NCI-H446 treated with DMSO at 0.1 percent for 48 hours (cell line): Measurements from ENCODE around the gene MYO1D.
"Not testable (repeated sequence)": the region's sequence is repeated elsewhere in the genome, so short reads cannot be mapped to it uniquely, and the experiment has no call there.

Experiments
- DNase-seq: peaks from one replicate; lab custom pipeline; 2025; lab: John Stamatoyannopoulos, UW

The MYO1D gene

DNA sequence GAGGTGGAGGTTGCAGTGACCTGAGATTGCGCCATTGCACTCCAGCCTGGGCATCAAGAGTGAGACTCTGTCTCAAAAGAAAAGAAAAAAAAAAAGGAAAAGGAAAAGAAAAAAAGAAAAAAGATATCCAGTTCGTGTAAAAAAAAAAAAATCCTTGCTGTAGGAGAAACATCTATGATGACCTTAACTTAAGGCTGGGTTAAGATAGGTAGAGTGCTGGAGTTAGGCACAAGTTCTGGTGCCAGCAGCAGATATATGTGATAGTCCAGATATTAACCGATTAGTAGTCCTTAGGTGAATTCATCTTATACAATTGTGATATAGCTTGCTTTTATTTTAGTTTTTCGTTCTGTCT lies 415.4 kb downstream of the MYO1D start:
- DNase-seq = no peak

DNA sequence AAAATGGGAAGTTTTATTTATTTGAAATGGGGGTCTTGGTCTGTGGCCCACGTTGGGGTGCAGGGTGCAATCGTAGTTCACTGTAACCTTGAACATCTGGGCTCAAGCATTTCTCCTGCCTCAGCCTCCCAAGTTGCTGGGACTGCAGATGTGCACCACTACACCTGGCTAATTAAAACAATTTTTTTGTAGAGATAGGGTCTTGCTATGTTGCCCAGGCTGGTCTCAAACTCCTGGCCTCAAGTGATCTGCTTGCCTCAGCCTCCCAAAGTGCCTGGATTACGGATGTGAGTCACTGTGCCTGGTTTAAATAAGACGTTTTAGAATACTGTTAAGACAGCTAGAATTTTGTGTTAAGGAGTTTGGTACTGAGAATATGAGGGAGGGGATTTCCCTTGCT lies 416.9 kb downstream of the MYO1D start:
- no peak for DNase-seq

DNA sequence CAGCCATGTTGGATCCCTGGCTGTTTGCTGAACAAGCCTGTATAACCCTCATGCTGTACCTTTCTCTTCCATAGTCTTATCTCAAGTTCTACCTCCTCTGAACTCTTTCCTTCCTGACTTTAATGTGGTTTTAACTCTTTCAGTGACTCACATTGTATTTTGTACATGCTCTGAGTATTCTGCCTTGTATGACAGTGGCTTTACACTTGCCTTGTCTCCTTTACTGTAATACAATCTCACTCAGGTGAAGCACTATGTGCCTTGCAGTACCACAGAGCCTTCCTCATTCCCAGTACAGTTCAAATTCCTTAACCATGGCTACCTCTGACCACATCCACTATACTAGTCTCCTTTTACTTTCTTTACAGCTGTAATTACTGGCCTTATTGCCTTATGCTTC lies 418.6 kb downstream of the MYO1D start:
- DNase-seq = no peak

DNA sequence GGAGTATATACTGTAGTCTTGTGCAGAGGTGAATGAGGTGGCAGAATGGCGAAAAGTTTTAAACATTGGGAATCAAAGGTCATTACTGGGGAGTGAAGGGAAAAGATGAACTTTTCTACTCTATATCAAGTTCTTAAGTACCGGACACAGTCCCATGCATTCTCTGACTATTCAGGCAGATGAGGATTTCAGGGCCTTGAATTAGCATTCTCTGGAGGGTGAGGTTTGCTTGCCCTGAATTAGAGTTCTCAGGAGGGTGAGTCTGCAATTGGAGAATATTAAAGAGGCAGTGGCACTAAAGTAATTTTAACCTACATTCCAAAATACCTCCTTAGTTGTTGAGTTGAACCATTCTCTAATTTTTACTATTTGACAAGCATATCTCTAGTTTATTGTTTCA lies 423.6 kb downstream of the MYO1D start:
- DNase-seq = no peak

DNA sequence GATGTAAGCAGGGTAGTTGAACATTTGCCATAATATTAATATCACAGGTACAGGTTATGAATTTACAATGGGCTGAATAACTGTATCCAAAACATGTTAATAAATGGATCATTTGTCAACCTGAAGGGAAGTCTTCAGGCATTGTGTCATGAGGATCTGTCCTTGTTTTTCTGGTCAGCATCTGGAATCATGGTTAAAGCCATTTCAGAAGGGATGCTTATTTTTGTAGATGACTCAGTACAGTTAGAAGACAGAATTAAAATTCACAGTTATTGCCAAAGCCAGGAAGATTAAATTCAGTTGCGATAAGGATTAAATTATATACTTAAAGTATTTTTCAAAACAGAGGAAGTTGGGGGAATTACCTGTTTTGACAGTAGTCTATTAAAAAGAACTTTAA lies 424.6 kb downstream of the MYO1D start:
- DNase-seq = no peak

DNA sequence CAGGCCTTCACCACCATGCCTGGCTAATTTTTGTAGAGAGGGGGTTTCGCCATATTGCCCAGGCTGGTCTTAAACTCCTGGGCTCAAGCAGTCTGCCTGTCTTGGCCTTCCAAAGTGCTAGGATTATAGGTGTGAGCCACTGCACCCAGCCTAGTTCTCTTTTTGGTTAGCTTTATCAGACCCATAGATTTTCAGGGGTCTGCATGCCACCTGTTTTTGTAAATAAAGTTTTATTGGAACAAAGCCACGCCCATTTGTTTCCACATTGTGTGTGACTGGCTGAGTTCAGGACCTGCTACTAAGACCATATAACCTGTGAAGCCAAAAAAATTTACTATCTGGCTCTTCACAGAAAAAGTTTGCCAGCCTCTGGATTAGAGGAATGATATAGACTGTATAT lies 425.0 kb downstream of the MYO1D start:
- DNase-seq = no peak

DNA sequence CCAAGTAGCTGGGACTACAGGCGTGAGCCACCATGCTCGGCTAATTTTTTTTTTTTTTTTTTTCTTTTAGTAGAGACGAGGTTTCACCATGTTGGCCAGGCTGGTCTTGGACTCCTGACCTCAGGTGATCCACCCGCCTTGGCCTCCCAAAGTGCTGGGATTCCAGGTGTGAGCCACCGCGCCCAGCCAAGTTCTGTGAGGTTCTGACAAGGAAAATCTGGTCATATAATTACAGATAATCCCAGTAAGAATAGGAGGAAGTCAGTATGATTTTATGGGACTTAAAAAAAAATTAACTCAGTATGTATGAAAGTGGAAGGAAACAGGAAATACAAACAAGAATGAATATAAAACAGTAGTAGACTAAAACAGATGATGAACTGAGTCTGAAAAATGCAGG lies 426.5 kb downstream of the MYO1D start:
- DNase-seq = not testable (repeated sequence)

DNA sequence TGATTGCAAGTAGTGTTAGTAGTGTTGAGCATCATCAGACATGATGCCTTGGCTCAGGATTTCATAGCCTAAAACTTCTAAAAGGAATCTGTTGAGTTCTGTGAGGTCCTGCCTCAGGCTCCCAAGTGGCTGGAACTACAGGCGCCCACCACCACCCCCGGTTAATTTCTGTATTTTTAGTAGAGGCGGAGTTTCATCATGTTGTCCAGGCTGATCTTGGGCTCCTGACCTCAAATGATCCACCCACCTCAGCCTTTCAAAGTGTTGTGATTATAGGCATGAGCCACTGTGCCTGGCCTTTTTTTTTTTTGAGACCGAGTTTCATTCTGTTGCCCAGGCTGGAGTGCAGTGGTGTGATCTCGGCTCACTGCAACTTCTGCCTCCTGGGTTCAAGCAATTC lies 427.0 kb downstream of the MYO1D start:
- no peak for DNase-seq

DNA sequence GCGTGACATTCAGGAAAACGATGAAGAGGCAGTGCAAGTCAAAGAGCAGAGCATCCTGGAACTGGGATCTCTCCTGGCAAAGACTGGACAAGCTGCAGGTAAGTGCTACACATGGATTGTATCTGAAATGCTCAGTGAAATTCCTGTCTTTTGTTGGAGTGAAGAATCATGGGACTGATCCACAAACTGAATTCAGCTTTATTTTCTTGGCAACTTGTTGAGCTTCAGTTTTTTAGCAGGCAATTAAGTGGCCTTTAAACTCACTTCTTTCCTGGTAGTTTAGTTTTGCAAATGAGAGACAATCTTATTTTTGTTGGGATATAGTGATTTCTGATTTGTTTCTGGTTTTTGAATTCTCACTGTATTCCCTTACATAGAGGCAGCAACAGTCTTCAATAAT lies 430.0 kb downstream of the MYO1D start:
- no peak for DNase-seq

DNA sequence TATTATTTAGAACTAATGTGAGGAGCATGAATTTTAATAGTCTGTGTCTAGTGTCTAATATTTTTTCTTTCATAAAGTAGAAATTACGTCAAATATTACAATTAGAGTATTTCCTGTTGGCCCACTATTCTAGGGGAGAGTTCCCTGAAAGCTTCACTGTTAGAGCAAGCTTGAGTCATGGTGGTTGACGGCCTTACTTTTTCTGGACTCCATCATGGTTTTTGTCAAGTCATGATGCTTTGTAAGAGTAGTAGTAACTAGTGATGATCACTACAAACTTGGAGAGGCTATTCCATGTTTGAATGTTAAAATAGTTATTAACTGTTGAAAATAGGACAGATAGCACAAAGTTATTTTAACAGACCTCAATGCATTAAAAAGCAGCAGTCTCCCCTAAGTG lies 431.0 kb downstream of the MYO1D start:
- no peak for DNase-seq

DNA sequence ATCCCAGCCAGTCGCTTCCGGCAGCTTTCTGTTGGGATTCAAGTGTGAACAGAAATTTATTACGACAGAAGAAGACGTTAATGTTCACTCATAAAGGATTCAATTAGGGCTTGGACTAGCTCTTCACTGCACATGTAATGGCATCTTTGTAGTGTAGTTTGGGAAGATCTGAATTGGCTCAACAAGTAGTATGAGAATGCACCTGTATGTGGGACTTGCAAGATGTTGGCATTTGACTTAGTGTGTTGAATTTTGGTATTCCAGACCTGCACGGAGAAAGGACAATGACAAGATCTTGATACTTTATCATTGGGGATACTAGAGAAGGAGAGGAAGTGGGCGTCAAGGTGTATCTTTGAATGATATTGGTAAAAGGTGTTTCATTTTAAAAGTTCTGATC lies 431.4 kb downstream of the MYO1D start:
- no peak for DNase-seq

DNA sequence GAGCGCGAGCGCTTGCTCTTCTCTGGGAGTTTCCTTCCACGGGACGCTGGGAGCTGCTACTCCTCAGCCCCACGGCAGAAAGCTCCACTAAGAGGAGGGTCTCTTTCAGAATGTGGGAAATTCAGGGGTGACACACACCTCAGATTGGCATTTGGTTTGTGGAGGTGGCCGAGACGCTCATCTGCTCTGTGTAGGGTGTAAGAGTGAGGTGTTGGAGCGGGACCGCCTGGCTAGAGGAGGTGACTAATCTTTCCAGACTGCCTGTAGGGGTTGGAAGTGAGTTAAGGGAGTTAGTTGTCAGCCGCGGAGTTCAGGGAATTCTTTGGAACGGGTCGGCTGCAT lies 431.9 kb downstream of the MYO1D start:
- no peak for DNase-seq

DNA sequence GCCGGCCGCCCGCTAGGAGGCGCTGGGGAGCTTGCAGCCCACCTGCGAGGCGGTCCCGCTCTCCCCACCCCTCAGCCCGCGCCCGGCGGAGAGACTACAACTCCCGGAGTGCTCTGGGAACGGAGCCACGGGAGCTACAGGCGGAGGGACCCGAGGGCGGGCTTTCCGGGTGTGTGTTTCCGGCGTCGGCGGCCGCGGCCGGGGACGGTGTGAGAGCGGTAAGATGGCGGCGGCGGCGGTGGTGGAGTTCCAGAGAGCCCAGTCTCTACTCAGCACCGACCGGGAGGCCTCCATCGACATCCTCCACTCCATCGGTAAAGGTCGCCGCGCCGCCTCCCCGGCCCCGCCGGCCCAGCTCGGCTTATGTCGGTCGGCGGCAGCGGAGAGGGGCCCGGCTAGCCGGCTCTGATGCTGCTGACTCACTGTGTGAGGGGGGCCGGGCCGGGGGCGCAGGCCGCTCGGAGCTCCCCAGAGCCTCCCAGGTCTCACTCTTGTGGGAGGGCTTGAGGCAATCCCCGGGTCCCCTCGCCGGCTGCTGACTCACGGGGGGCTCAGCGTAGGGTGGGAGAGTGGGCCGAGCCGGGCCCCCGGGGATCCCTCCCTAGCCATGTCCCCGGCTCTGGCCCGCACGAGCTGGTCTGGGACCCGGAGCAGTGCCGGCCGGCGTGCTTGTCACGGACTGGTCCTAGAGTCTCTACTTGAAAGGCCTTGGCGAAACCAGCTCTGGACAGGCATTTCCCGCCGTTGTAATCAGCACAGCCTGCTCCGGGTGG lies 432.4 kb downstream of the MYO1D start, which contains the start of gene PSMD11:
Gene PSMD11, plus strand, starts transcription at position 210 of the 773 bp plus-strand sequence. Its CDS starts 14 bp downstream, at position 224.
- DNase-seq = peak; percentile 86

DNA sequence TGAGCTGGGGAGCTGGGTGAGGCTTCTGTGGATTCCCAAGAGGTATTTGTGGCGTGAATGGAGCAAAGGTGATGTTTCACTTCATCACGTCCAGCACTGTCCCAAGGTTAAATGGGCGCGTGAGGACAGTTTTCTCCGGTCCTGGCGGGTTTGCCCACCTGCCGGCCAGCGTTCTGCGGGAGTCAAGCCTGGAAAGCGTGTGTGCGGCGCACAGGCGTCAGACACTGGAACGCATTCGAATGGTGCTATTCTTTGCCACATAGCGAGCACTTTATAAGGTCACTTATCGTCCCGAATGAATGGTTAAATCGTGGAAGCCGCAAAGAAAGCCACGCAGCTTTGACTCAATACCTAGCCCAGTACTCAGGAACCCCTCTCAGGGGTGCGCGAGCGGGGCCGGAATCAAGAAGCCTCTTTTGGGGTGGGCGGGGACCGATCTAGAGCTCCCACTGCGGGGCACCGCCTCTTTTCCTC lies 433.1 kb downstream of the MYO1D start:
- DNase-seq = no peak
